NCI-H2196 treated with DMSO at 0.1 percent for 48 hours (cell line): Measurements from ENCODE around the gene CNN3.

Source experiments
- DNase-seq: peaks from one replicate; lab custom pipeline; 2025; ENCODE audit not compliant: unreplicated experiment; lab: John Stamatoyannopoulos, UW

CNN3 gene

DNA sequence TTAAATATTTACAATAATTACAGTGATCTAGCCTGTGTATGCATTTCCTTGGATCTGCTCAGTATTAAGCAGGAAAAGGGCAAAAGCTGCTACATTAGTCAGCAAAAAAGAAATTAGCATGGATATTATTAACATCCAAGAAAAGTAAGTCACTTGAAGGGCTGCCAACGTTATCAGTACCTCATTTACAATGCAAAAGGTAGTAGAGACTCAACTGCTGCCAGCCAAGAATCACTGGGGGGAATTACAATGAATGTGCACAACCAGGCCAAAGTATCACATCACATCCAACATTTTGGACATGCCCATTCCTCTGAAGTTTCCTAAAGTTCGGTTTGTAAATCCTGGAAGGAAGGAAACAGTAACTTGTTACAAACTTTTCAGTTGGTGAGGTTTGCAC lies 1.9 kb downstream of the CNN3 start:
- no peak for DNase-seq

- no peak for DNase-seq
Observed at GRCh38 chr1:94922761-94923331, 4.1 kb downstream of the CNN3 start.

GRCh38 chr1:94921977-94922376 lies 4.9 kb downstream of the CNN3 start:
- DNase-seq, result no peak

DNA sequence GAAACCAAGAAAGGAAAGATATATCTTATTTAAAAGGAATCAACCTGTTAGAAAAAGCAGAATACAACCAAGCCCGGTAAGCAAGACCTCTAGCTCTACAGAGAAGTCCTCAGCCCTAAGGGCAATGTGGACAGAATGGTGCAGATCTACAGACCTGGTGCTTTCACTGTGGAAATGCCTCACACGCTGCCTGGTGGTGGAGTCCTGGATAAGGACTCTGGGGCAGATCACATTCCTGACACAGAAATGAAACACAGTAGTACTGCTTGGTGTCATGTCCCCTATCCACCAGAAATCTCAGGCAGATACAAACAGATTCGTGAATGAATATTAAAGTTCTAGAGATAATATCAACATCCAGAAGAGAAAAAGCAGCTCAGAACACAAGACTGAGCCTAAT lies 6.8 kb downstream of the CNN3 start:
- no peak for DNase-seq

DNA sequence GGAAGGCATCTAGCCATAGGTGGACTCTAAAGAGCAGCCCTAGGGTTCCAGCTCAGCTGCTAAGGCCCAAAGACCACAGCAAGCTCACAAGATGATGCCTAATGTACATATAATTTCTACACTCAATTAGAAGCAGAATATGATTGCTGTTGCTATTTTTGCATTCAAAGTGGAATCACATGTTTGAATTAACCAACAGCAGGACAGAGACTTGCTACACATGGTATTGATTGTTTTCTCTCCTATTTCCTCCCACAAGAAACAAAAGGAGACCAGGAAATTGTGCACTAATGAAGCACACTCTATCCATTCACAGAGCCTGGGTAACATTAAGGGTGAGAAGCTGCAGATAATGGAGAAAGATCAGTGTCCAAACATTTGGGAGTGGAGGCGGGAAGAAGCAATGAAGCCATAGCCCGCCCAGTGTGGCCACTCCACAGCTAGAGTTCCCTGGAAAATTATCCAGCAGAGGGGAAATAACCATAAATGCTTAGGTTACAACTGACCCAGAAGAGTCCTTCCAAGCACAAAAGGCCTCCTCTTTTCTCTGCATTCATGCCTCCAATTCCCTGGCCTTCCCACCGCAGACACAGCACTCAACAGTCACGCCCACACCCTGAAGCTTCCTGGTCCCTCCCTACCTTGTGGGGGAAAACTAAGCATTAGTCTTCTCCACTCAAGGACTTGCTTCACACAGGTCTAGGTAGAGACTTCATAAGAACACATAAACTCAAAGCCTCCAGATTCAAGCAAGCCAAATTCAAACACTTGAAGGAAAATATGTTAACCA lies 7.5 kb downstream of the CNN3 start:
- no peak for DNase-seq

GRCh38 chr1:94917251-94917650 lies 9.7 kb downstream of the CNN3 start:
- DNase-seq, result no peak

GRCh38 chr1:94912263-94913184 lies 14.4 kb downstream of the CNN3 start:
- DNase-seq, result no peak

GRCh38 chr1:94909486-94909885 lies 17.4 kb downstream of the CNN3 start:
- DNase-seq, result no peak

GRCh38 chr1:94908965-94909364 lies 17.9 kb downstream of the CNN3 start:
- no peak for DNase-seq

- no peak for DNase-seq
Observed at GRCh38 chr1:94908190-94908589, 18.7 kb downstream of the CNN3 start.

DNA sequence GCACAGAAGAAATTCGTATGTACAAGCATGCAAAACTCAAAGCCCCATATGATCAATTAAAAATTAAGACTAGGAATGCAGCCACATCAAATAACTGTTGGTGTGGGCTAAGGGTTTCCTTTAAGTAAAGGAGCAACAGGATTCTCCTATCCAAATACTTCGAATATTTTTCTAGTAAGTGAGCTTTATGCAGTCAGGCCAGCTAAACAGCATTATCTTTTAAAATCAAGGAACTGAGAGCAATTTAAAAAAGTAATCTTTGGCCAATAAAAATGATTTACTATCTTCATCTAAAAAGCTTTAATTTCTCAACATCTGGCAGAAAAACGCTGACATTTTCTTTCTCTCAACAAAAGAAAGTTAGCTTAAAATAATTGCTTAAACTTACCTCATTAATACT lies 19.8 kb downstream of the CNN3 start:
- DNase-seq, result no peak

- DNase-seq, result no peak
Observed at GRCh38 chr1:94906382-94906781, 20.5 kb downstream of the CNN3 start.

DNA sequence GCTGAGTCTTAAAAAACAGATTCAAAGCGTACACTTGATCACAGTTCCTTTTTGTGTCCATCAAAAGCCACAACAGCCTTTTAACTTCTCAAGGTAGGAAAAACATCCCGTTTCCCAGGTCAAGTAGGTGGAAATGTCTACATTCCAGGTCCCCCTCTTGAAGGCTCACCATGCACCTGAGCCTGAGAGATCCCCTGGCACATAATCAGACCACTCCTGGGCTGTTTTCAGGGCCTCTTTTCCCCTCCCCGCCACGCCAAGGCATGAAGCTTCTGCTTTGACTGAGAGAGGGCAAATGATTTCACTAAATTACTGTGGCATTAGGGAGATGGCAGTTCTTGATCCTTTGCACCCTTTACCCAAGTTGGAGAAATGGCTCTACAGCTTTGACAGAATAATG lies 21.7 kb downstream of the CNN3 start:
- no peak for DNase-seq

DNA sequence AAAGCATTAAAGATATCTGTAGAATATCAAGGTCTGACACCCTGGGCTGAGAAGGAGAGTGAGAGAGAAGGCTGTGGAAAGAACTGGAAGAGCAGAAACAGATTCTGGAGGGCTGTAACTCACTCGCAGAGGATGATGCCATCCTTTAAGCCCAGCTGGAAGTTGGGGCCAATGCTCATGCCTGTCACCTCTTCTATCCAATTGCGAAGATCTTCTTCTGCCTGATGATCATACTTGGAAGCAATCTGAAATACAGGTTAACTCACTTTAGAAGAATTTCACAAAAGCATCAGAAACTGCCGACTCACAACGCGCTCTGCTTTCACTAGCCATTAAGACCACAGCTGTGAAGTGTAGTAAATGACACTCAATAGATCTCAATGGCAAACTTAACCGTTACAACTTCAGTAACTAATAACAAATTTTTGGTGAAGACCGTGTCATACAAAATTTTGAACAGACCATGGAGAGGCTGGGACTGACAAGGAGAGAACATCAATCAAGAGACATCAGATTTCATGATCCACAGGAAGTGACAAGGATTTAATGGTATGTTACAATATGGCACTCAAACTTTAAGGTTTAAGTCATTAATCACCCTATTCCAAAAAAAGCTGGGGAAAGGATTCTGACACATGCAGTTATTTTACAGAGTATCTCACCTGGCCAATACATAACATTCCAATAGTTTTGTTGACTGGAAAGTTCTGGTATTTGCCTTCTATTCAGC lies 23.5 kb downstream of the CNN3 start:
- DNase-seq, result no peak

GRCh38 chr1:94901841-94902240 lies 25.1 kb downstream of the CNN3 start:
- no peak for DNase-seq

GRCh38 chr1:94899756-94900155 lies 27.2 kb downstream of the CNN3 start:
- DNase-seq, result no peak

- no peak for DNase-seq
Observed at GRCh38 chr1:94898491-94899385, 28.2 kb downstream of the CNN3 start.

DNA sequence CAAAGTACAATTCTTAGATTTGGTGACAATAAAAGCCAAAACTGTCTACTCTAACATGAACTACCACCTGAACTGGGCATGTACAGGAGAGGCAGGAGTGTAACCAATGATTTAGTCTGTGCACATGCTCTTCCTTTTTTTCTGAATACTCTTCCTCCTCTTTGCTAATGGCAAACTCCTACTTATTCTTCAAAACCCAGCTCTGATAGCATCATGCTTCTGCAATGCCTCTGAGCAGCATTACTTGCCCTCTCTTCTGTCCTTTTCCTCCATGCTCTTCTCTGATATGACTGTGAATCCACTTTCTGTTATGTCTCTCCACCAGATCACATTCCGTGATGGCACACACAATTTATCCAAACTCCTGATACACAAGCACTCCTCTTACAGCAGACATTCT lies 31.4 kb downstream of the CNN3 start:
- no peak for DNase-seq

DNA sequence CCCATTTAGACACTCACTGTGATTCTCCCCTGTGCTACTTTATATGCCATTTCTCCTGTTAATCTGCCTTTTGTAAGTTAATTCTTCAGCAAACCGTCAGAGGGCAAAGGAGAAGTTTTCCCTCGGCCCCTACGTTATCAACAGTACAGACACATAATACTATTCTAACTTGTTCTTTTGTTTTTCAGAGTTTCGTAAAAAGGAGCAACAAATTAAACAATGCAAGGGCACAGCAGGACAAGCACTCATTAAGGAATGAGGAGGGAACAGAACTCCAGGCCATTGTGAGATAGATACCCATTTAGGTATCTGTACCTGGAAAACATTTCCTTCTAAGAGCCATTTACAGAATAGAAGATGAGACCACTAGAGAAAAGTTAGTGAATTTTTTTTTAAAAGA lies 32.3 kb downstream of the CNN3 start:
- no peak for DNase-seq

DNA sequence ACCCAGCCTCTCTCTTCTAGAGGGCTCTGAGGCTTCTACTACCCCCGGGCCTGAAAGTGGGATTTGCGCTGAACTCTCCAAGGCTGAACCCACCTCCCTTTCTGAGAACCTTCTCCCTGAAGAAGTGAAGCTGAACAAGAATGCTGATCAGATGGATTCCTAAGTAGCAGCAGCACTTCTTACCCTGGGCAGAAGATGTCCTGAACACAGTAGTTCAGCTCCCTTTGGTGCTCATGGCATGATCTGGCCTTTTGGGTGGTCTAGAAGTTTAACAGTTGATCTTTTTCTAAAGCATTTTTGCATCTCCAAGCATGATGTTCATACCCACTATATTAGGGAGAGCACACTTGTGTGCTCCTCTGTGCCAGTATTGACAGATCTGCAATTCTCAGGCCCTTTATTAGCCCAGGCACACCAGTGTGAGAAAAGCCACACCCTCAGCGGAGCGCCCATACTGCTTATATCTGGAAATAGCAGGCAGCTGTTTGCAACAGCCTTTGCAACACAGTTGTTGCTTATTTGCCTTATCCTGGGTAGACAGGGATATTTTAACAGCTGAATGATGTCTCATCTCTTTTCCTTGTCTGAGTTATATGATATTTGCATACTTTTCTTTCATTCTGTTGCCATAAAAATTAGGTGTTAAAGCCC lies 34.2 kb downstream of the CNN3 start:
- DNase-seq, result no peak
